Loucy (cell line): ENCODE results near the gene TRAF3.

Source experiments
- EZH2phosphoT487 ChIP-seq: fragments of 200-600 bp; IDR thresholded peaks from 2 replicates; pipeline ENCODE4 v1.6.1; 2018; ENCODE audit warnings: antibody characterized with exemption, mild to moderate bottlenecking, moderate library complexity, borderline replicate concordance
- TF ChIP-seq, protein P1 (sequence below): fragments of 200-600 bp; sonication (generic); conservative IDR thresholded peaks from 2 replicates; pipeline ENCODE4 v1.5.1; 2014; ENCODE audit warnings: mild to moderate bottlenecking, antibody characterized with exemption, low read length

DNA sequence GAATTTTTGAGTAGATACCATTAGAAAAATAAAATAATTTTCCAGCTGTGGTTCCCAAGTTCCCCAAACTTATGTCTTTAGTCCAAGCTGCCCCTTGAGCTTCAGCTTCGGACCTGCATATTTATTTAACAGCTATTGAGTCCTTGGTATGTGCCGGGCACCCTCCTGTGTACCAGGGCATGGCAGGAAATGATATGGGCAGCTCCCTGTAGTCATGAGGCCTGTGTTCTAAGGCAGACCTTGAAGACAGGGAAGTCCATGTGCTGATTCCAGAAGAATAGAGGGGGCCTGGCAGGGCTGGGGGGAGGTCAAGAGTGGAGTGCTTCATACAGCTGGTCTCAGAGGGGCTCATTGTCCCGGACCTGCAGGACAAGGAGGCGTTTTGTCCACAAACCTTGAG lies 29.2 kb downstream of the TRAF3 start:
- no peak for TF ChIP-seq EZH2phosphoT487
- TF ChIP-seq, protein P1, sequence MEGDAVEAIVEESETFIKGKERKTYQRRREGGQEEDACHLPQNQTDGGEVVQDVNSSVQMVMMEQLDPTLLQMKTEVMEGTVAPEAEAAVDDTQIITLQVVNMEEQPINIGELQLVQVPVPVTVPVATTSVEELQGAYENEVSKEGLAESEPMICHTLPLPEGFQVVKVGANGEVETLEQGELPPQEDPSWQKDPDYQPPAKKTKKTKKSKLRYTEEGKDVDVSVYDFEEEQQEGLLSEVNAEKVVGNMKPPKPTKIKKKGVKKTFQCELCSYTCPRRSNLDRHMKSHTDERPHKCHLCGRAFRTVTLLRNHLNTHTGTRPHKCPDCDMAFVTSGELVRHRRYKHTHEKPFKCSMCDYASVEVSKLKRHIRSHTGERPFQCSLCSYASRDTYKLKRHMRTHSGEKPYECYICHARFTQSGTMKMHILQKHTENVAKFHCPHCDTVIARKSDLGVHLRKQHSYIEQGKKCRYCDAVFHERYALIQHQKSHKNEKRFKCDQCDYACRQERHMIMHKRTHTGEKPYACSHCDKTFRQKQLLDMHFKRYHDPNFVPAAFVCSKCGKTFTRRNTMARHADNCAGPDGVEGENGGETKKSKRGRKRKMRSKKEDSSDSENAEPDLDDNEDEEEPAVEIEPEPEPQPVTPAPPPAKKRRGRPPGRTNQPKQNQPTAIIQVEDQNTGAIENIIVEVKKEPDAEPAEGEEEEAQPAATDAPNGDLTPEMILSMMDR, result no peak
